IMR-90 (cell line): ENCODE results near the gene KCNJ6. TPM values are rescaled to one million over a fixed set of nuclear protein-coding genes. Genes with fewer than 3 reads are reported as not detected.

ENCODE experiments used
- ATAC-seq: fragments of 200-7000 bp; cut with Tn5 transposase; 2 replicates; pipeline ENCODE4 v1.9.1; 2020; ENCODE audit warnings: low read depth, mild to moderate bottlenecking, moderate library complexity
- BruUV-seq: library from RNA; stranded (reverse); fragments of 400-500 nt; replicated peaks from 2 replicates; lab custom pipeline; 2021; lab: Mats Ljungman, UMichigan
- CTCF ChIA-PET: fragments of 300-600 bp; formaldehyde crosslinking; extraction: SDS; loops from one replicate; lab custom pipeline; 2021; ENCODE audit warnings: antibody characterized with exemption; lab: Yijun Ruan, JAX
- POLR2A ChIA-PET: fragments of 300-600 bp; sonication (Branson Sonifier 250); formaldehyde crosslinking; loops from one replicate; lab custom pipeline; 2022; ENCODE audit warnings: antibody characterized with exemption; ENCODE audit not compliant: unreplicated experiment; lab: Charles Lee
- DNase-seq: peaks from one replicate; pipeline ENCODE4 v3.0.0; 2013
- H2AFZ ChIP-seq: replicated peaks from 2 replicates; pipeline ENCODE3; 2013; ENCODE audit warnings: low read length, mild to moderate bottlenecking; ENCODE audit not compliant: poor library complexity
- H2AK5ac ChIP-seq: 2 replicates; pipeline ENCODE4 v1.6.1; 2013; ENCODE audit warnings: low read depth, low read length, inconsistent platforms
- H2AK9ac ChIP-seq: replicated peaks from 2 replicates; pipeline ENCODE3; 2013; ENCODE audit warnings: mild to moderate bottlenecking, low read depth, low read length, moderate library complexity; ENCODE audit not compliant: poor library complexity
- H2BK120ac ChIP-seq: 2 replicates; pipeline ENCODE4 v1.6.1; 2013; ENCODE audit warnings: low read depth, low read length, inconsistent platforms
- H2BK15ac ChIP-seq: 3 replicates; pipeline ENCODE4 v1.6.1; 2013; ENCODE audit warnings: low read depth, low read length, inconsistent platforms
- H2BK20ac ChIP-seq: 2 replicates; pipeline ENCODE4 v1.6.1; 2013; ENCODE audit warnings: low read depth, mild to moderate bottlenecking, inconsistent platforms, low read length, moderate library complexity
- H2BK5ac ChIP-seq: 2 replicates; pipeline ENCODE4 v1.6.1; 2013; ENCODE audit warnings: mild to moderate bottlenecking, low read depth, low read length, inconsistent platforms; ENCODE audit not compliant: poor library complexity, severe bottlenecking
- H3K14ac ChIP-seq: replicated peaks from 2 replicates; pipeline ENCODE4 v1.6.1; 2013; ENCODE audit warnings: low read depth, low read length, inconsistent platforms
- H3K18ac ChIP-seq: 2 replicates; pipeline ENCODE4 v1.6.1; 2013; ENCODE audit warnings: low read depth, low read length, control low read depth
- H3K23ac ChIP-seq: 2 replicates; pipeline ENCODE4 v1.6.1; 2013; ENCODE audit warnings: low read depth, low read length, inconsistent platforms
- H3K27ac ChIP-seq: 2 replicates; pipeline ENCODE4 v1.5.1; 2013; ENCODE audit warnings: mild to moderate bottlenecking, control low read depth, low read length; ENCODE audit not compliant: insufficient read depth
- H3K27me3 ChIP-seq: 2 replicates; pipeline ENCODE4 v1.6.1; 2013; ENCODE audit warnings: low read length; ENCODE audit not compliant: control insufficient read depth, insufficient read depth
- H3K36me3 ChIP-seq: 2 replicates; pipeline ENCODE4 v1.6.1; 2013; ENCODE audit warnings: low read length, mixed read lengths; ENCODE audit not compliant: control insufficient read depth, insufficient read depth
- H3K4ac ChIP-seq: 2 replicates; pipeline ENCODE4 v1.6.1; 2013; ENCODE audit warnings: low read depth, low read length, inconsistent platforms
- H3K4me1 ChIP-seq: 2 replicates; pipeline ENCODE4 v1.6.1; 2013; ENCODE audit warnings: low read length, mixed read lengths; ENCODE audit not compliant: control insufficient read depth, insufficient read depth
- H3K4me2 ChIP-seq: 2 replicates; pipeline ENCODE4 v1.6.1; 2013; ENCODE audit warnings: low read depth, mild to moderate bottlenecking, control low read depth, low read length, moderate library complexity
- H3K4me3 ChIP-seq: 2 replicates; pipeline ENCODE4 v1.5.1; 2013; ENCODE audit warnings: low read depth, mild to moderate bottlenecking, control low read depth, low read length, moderate library complexity; ENCODE audit not compliant: insufficient read depth
- H3K56ac ChIP-seq: 2 replicates; pipeline ENCODE4 v1.6.1; 2013; ENCODE audit warnings: low read length, inconsistent platforms; ENCODE audit not compliant: insufficient read depth; ENCODE audit errors: extremely low read depth
- H3K79me1 ChIP-seq, 2 experiments: 2 replicates each; pipeline ENCODE4 v1.6.1; 2013; ENCODE audit warnings: low read length in 2 of 2, inconsistent platforms in 1 of 2, low read depth in 1 of 2
- H3K9ac ChIP-seq: 2 replicates; pipeline ENCODE4 v1.6.1; 2013; ENCODE audit warnings: low read depth, low read length, control low read depth
- H3K9me1 ChIP-seq: 2 replicates; pipeline ENCODE4 v1.6.1; 2013; ENCODE audit warnings: low read length, inconsistent platforms; ENCODE audit not compliant: insufficient read depth
- H3K9me3 ChIP-seq: 2 replicates; pipeline ENCODE4 v1.6.1; 2013; ENCODE audit warnings: low read length; ENCODE audit not compliant: control insufficient read depth, insufficient read depth
- H4K20me1 ChIP-seq: 2 replicates; pipeline ENCODE4 v1.6.1; 2013; ENCODE audit warnings: low read length, inconsistent platforms; ENCODE audit not compliant: insufficient read depth
- H4K5ac ChIP-seq: 2 replicates; pipeline ENCODE4 v1.6.1; 2013; ENCODE audit warnings: mild to moderate bottlenecking, low read depth, low read length, control low read depth
- H4K8ac ChIP-seq, 2 experiments: 2 replicates each; pipeline ENCODE4 v1.6.1; 2013; ENCODE audit warnings: low read depth in 2 of 2, low read length in 2 of 2, control low read depth in 1 of 2, inconsistent platforms in 1 of 2
- H4K91ac ChIP-seq: 2 replicates; pipeline ENCODE4 v1.6.1; 2013; ENCODE audit warnings: low read depth, low read length, inconsistent platforms; ENCODE audit not compliant: insufficient read depth
- CEBPB ChIP-seq: IDR thresholded peaks from 2 replicates; pipeline ENCODE4 v1.6.1; 2012; ENCODE audit warnings: low read depth, low read length, improper control_type of control experiment
- CHD1 ChIP-seq: IDR thresholded peaks from 2 replicates; pipeline ENCODE4 v1.6.1; 2012; ENCODE audit warnings: low read depth, low read length, improper control_type of control experiment
- FOS ChIP-seq: fragments of 150-350 bp; IDR thresholded peaks from 2 replicates; pipeline ENCODE4 v1.6.1; 2016; ENCODE audit warnings: low read depth, low read length
- MAFK ChIP-seq: IDR thresholded peaks from 2 replicates; pipeline ENCODE4 v1.6.1; 2012; ENCODE audit warnings: low read depth, low read length, improper control_type of control experiment
- MAZ ChIP-seq: IDR thresholded peaks from 2 replicates; pipeline ENCODE4 v1.6.1; 2012; ENCODE audit warnings: low read depth, mild to moderate bottlenecking, low read length, improper control_type of control experiment, moderate library complexity, borderline replicate concordance
- NFE2L2 ChIP-seq: fragments of 150-350 bp; IDR thresholded peaks from 2 replicates; pipeline ENCODE4 v1.6.1; 2016; ENCODE audit warnings: low read depth, mild to moderate bottlenecking, low read length
- RAD21 ChIP-seq: IDR thresholded peaks from 2 replicates; pipeline ENCODE4 v1.6.1; 2012; ENCODE audit warnings: low read length, improper control_type of control experiment
- RFX5 ChIP-seq: IDR thresholded peaks from 2 replicates; pipeline ENCODE4 v1.8.0; 2012; ENCODE audit warnings: low read depth, mild to moderate bottlenecking, low read length, moderate library complexity
- SMC3 ChIP-seq: fragments of 150-350 bp; IDR thresholded peaks from 2 replicates; pipeline ENCODE4 v1.6.1; 2016; ENCODE audit warnings: low read depth, mild to moderate bottlenecking, antibody characterized with exemption, low read length, moderate library complexity
- WGBS, 2 experiments: methylation state at CpG; one replicate each; pipeline versions ENCODE4 v1.1.5 to v1.1.7; 2013; ENCODE audit warnings: missing lambda C conversion rate in 2 of 2; ENCODE audit not compliant: insufficient read length in 1 of 2; ENCODE audit errors: extremely low coverage in 2 of 2; 5-methylcytosine and 5-hydroxymethylcytosine counted together
- dilution Hi-C: fragments of 300-500 bp; cut with HindIII; formaldehyde crosslinking; loops from one replicate; pipeline ENCODE4 v1.14.3; 2018; ENCODE audit warnings: low sequenced_read_pairs; ENCODE audit not compliant: unreplicated experiment
- in situ Hi-C: fragments of 300-500 bp; cut with MboI; formaldehyde crosslinking; loops from 3 replicates; pipeline ENCODE4 v1.14.3; 2019; ENCODE audit warnings: low sequenced_read_pairs, inconsistent platforms, mixed read lengths
- intact Hi-C: fragments of 100-400 bp; cut with micrococcal nuclease; formaldehyde crosslinking; loops from 2 replicates; pipeline ENCODE4 v1.10.0; 2022
- polyA plus RNA-seq, 3 experiments: library from polyadenylated mRNA; depleted of rRNA; stranded (reverse); fragments of >200 nt; gene quantifications; 2 replicates each; pipeline ENCODE4 v1.2.3, GENCODE V29; 2012; ENCODE audit warnings: low replicate concordance in 1 of 3
- total RNA-seq: library from RNA; depleted of rRNA; stranded (reverse); fragments of >200 nt; gene quantifications from 2 replicates; pipeline ENCODE4 v1.2.3, GENCODE V29; 2012
- TF ChIP-seq, protein P1 (sequence below): fragments of 150-350 bp; IDR thresholded peaks from 2 replicates; pipeline ENCODE4 v1.6.1; 2017; ENCODE audit warnings: mild to moderate bottlenecking, antibody characterized with exemption, low read length, low read depth

The KCNJ6 gene
- total and polyA plus RNA-seq, 2 of the 4 experiments (the other 2 are of a cell fraction): under 0.01 to 0.02 TPM

DNA sequence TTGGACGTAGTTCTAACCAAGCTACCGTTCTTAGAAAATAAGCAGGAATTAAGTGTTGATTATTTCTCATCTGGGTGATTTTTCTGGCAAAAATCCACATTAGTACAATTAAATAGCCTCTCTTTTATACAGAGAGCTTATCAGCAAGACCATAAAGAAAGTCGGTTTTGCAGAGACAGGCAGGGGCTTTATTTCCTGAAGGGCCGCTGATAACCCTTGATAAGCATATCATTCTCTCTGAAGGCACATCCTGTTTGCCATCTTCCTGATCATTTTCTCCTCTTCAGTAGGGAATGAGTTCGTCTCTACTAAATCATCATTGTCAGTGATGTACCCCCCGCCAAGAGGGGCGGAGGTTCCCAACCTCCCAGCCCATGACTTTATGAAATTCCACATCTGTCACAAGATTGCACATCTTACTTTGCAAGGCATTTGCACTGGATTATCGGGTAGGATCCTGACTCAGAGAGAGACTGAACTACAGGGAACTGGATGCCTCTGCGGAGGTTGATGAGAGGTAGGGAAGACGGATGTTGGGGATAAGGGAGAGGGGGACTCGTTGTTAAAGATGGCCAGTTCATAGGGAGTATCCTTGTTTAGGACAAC, 115.7 kb downstream of the KCNJ6 start:
- Histone ChIP-seq H2BK5ac (no peak overlapping the region), H4K20me1 (no peaks in the 10 kb centered on the region), H4K5ac (no peak overlapping the region), H4K91ac (peak overlapping the region; percentile 57; the same call in 1 of the 2 replicates), H3K9ac (no peak overlapping the region), H3K56ac (no peak overlapping the region), H3K14ac (peak overlapping the region; percentile 7; the same call in 1 of the 2 replicates), H3K4me2 (0 out of 2 replicates have a peak overlapping the region, but pooled peaks have one; percentile 15), H3K4ac (peak overlapping the region; percentile 58), H3K27ac (no peak overlapping the region), H3K79me1 (no peaks in the 10 kb centered on the region), H3K4me3 (no peak overlapping the region), H2AK5ac (peak overlapping the region; percentile 59; the same call in 1 of the 2 replicates), H2BK120ac (peak overlapping the region; percentile 62), H3K9me3 (peaks cover under 1% of the 10 kb centered on the region; the same call in 1 of the 2 replicates), H3K36me3 (no peaks in the 10 kb centered on the region), H3K23ac (no peak overlapping the region), H2BK20ac (peak overlapping the region; percentile 63), H3K18ac (no peak overlapping the region), H4K8ac (peak overlapping the region in 1 of 2 experiments; percentile 10; a peak in 1 of 4 replicates), H3K27me3 (no peaks in the 10 kb centered on the region), H2BK15ac (peak overlapping the region; percentile 20; the same call in 2 of the 3 replicates), H2AK9ac (no peak overlapping the region), H2AFZ (peak overlapping the region; percentile 67), H3K9me1 (peaks cover 9% of the 10 kb centered on the region), H3K4me1 (peaks cover 11% of the 10 kb centered on the region)
- no peak for TF ChIP-seq NFE2L2
- TF ChIP-seq, protein P1, sequence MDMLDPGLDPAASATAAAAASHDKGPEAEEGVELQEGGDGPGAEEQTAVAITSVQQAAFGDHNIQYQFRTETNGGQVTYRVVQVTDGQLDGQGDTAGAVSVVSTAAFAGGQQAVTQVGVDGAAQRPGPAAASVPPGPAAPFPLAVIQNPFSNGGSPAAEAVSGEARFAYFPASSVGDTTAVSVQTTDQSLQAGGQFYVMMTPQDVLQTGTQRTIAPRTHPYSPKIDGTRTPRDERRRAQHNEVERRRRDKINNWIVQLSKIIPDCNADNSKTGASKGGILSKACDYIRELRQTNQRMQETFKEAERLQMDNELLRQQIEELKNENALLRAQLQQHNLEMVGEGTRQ: no peak
- TF ChIP-seq FOS: no peak
- TF ChIP-seq MAFK: no peak
- TF ChIP-seq RAD21: no peak
- no peak for TF ChIP-seq CEBPB
- TF ChIP-seq SMC3: no peak
- TF ChIP-seq RFX5: no peak
- no peak for TF ChIP-seq MAZ
- TF ChIP-seq CHD1: no peak
- 20% methylated on average over 1 of the region's 11 CpGs; no CpG with 5 or more reads in 1 of the 2 experiments for WGBS, 2 experiments
- CTCF ChIA-PET: interaction anchor here (0.6 to 1.4 kb wide), 3 partner anchors 10 to 12 kb away, joined by 3 to 5 read pairs (median 3); no protein-coding TSS in a partner anchor
- dilution Hi-C loops: no loop called here
- in situ Hi-C loops: no loop called here
- DNase-seq (peak; percentile 25), ATAC-seq (peak; percentile 61)
- intact Hi-C loops: no loop called here
- POLR2A ChIA-PET: interaction anchor here (0.6 kb wide), 1 partner anchor 601 kb away, joined by 3 read pairs; no protein-coding TSS in a partner anchor
- BruUV-seq: no TSS peak
